GM10266 (cell line): ENCODE measurements around the gene ARID3B.

ENCODE experiments used
- DNase-seq: peaks from one replicate; pipeline ENCODE4 v3.0.0; 2012; ENCODE audit errors: extremely low spot score
- TF ChIP-seq, protein P1 (sequence below): IDR thresholded peaks from 2 replicates; pipeline ENCODE4 v1.5.1; 2012; ENCODE audit warnings: mild to moderate bottlenecking, low read depth; ENCODE audit not compliant: control insufficient read depth, insufficient read depth; ENCODE audit errors: missing control alignments

The ARID3B gene

DNA sequence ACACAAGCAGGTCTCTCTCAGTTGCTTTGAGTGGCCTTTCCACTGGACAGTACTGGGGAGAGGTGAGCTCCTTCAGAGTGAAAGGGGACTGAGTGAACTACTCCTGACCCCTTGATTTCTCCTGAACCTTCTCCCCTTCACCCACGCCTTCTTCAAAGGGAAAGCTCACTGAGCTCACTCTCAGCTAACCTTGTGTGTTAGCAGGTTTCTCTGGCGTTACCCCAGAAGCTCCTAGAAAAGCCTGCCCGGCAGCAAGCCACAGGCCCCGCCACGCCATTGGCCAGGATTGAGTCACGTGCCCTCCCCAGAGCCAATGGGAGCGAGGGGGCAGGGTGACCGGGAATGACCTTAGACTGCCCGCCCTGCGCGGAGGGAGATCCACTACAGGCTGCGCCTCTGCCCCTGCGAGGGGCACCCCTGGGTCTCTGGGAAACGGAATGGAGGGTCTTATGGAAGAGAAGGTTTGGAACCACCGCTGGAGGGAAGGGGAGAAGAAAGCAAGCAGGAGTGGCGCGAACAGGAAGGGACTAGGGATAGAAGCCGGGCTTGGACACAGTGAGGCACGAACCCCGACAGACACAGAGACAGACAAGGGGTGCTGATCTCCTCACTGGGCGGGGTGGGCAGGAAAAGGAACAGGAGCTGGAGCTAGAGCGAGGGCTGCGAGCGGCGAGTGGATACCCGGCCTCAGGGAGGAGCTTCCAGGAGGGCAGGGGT is 57.3 kb downstream of the ARID3B start:
- peak; percentile 96 for DNase-seq
- TF ChIP-seq, protein P1, sequence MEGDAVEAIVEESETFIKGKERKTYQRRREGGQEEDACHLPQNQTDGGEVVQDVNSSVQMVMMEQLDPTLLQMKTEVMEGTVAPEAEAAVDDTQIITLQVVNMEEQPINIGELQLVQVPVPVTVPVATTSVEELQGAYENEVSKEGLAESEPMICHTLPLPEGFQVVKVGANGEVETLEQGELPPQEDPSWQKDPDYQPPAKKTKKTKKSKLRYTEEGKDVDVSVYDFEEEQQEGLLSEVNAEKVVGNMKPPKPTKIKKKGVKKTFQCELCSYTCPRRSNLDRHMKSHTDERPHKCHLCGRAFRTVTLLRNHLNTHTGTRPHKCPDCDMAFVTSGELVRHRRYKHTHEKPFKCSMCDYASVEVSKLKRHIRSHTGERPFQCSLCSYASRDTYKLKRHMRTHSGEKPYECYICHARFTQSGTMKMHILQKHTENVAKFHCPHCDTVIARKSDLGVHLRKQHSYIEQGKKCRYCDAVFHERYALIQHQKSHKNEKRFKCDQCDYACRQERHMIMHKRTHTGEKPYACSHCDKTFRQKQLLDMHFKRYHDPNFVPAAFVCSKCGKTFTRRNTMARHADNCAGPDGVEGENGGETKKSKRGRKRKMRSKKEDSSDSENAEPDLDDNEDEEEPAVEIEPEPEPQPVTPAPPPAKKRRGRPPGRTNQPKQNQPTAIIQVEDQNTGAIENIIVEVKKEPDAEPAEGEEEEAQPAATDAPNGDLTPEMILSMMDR, result no peak

DNA sequence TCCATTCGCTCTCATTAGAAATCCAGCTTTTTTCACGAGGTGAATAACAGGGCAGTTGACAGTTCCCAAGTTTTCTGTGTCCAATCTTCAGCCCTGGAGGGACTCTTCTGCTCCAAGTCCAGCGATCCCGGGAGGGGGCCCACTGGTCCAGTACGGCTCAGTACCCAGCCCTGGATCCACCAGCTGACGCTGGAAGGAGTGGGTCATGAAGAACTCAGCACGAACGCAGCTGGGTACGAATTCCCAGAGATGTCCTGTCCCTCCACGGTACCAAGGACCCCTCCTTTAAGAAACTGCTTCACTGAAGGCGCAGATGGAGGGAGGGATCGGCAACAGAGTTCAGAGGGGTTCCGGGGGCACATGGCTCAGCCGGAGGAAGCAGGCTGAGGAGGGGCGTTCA is 58.1 kb downstream of the ARID3B start:
- DNase-seq, result no peak

DNA sequence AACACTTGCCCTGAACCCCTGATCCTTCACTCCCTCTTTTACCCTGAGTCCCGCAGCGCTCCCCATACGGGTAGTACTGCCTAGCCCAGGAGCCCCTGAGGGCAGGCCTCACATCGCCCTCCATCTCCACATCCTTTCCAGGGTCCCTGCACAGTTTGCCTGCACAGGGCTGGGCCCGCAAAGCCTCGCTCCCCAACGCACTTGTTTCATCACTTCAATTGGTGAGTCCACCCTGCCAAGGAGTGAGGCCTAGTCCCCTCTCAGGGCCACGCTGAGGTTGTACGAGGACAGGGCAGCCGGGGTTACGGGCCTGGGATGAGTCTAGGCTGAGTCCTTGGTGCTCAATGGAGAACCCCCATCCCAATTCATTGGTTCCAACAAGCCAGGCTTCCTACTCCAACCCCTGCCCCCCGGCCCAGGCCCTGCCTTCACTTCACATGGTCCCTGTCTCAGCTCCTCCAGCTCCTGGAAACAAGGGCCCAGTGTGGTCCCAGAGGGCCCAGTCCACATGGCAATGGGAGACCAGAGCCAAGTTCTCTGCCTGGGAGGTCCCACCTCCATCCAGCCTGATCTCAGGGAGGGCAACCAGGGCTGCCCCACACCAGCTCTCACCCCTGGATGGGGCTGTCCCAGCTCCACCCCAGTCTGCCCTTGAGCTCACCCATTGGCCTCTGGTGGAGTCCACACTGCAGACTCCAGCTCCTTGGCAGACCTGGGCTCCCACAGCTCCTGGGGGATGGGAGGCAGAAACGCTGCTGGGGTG is 62.2 kb downstream of the ARID3B start:
- no peak for DNase-seq
- TF ChIP-seq, protein P1, result no peak

More for the DNA sequence above, 58.1 kb downstream of the ARID3B start:
- TF ChIP-seq, protein P1, result no peak

DNA sequence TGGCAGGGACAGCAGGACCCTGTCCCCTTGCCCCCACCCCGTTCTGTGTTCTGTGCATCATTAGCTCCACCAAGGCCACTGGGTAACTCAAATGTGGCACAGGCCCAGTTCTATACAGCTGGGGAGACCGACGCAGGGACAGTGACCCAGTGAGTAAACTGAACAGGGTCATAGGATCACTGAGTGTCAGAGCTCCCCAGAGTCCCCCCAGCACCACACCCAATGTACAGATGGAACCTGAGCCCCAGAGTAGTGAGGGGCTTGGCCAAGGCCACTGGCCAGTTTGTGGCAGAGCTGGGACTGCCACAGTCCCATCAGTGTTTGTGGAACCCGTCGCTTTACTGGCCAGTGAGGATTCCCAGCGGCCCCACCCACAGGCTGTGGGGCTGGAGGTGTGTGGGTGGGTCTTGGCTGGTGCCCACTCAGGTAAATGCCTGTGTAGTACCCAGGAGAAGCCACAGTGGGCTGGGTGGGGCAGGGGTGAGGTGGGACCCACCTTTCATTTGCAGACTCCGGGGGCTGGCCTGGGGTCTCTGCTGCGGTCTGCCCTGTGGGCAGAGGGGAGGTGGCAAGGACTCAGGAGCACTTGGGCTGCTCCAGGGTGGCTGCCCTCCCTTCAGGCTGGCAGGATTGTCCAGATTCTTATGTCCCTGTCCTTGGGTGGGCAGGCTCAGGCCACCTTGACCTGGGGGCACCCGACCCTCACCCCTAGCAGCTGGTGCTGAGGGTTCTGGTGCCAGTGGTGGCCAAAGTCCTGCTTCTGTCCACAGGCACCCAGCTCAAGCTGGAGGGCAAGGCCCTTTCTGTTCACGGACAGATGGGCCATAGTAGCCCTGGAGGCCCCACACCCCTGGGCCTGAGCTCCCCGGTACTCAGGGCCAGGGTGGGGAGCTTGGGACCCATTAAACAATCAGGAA is 63.0 kb downstream of the ARID3B start:
- no peak for DNase-seq
- TF ChIP-seq, protein P1, result no peak

DNA sequence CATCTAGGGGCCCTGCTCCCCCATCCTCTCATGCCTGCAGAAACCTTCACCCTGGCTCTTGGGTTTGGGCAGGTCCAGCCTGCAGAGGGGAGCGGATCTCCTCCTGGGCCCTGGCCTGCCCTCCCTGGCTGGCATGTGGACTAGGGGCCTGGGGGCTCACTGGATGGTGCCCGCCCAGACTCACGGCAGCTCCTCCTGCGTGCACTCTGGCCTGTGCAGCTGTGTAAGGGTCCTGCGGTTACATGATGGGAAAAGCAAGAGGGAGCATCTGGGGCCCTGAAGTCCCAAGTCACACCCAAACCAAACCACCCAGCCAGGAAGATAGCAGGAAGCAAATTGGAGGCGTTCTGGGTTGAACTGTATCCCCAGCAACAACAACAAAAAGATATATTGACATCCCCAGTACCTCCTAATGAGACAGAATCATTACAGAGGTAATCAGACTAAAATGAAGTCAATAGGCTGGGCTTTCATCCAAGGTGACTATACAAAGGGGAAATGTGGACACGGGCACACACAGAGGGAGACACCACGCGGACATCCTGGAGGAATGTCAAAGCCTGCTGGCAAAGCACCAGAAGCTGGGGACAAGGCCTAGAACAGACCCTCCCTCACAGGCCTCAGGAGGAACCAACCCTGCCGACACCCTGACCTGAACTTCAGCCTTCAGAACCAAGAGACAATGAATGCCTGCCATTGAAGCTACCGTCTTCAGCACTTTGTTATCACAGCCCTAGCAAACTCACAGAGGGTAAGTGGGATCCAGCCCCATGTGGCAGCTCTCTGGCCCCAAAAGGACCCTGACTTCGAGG is 64.2 kb downstream of the ARID3B start:
- DNase-seq, result no peak
- TF ChIP-seq, protein P1, result no peak

DNA sequence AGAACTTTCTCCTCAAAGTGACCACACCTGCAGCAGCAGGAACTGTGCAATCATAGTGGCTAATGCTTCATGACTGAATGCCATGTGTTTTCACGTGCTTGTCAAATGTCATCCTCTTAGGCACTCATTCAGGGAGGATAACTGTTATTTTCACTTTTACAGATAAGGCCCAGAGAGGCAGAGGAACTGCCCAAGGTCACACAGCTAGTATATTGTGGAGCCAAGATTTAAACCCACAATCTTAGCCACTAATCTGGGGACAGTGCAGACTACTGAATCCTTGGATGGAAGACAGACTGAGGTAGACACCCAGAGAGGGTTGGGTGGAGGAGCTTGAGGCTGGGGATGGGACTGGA is 64.8 kb downstream of the ARID3B start:
- TF ChIP-seq, protein P1, result no peak
- DNase-seq, result no peak
